M059J (cell line): ENCODE results near the gene CIART. TPM values are rescaled to one million over a fixed set of nuclear protein-coding genes. Genes with fewer than 3 reads are reported as not detected.
"Not testable (repeated sequence)": the region's sequence is repeated elsewhere in the genome, so short reads cannot be mapped to it uniquely, and the experiment has no call there.

Experiments used
- DNase-seq: peaks from one replicate; pipeline ENCODE4 v3.0.0-alpha.2; 2012; ENCODE audit warnings: low read depth
- total RNA-seq: library from RNA; depleted of rRNA; stranded (reverse); fragments of >200 nt; shearing (Covaris generic); gene quantifications from 2 replicates; pipeline ENCODE4 v1.2.3, GENCODE V29; 2014

The CIART gene
- total RNA-seq, 1 experiment from 2014 or later = 11.4 TPM

GRCh38 chr1:150262388-150263320 is 19.7 kb upstream of the CIART start:
- DNase-seq = peak; percentile 16

- DNase-seq = no peak
Observed at GRCh38 chr1:150263549-150263948, 18.8 kb upstream of the CIART start.

- DNase-seq = no peak
Observed at GRCh38 chr1:150267896-150268295, 14.5 kb upstream of the CIART start.

- DNase-seq = peak; percentile 42
Observed at GRCh38 chr1:150268340-150268704, 14.0 kb upstream of the CIART start.

- DNase-seq = peak; percentile 98
Observed at GRCh38 chr1:150268705-150269403, 13.5 kb upstream of the CIART start, which contains the start of gene APH1A. TSS of gene APH1A (minus strand) at chr1:150269016. CDS start at chr1:150268810, 206 bp downstream.

GRCh38 chr1:150269451-150269850 is 12.9 kb upstream of the CIART start:
- DNase-seq = no peak

GRCh38 chr1:150271291-150271959 is 10.9 kb upstream of the CIART start:
- DNase-seq = no peak

GRCh38 chr1:150273311-150273710 is 9.0 kb upstream of the CIART start:
- DNase-seq = no peak

- no peak for DNase-seq
Observed at GRCh38 chr1:150280138-150280707, 2.1 kb upstream of the CIART start.

- DNase-seq = peak; percentile 77
Observed at GRCh38 chr1:150281221-150281757, 1.1 kb upstream of the CIART start.

- no peak for DNase-seq
Observed at GRCh38 chr1:150282558-150282958, 204 bp downstream of the CIART start.

- no peak for DNase-seq
Observed at GRCh38 chr1:150283260-150283659, 906 bp downstream of the CIART start.

- DNase-seq = no peak
Observed at GRCh38 chr1:150288382-150288781, 6.0 kb downstream of the CIART start.

GRCh38 chr1:150288822-150289221 is 6.5 kb downstream of the CIART start:
- DNase-seq = no peak

GRCh38 chr1:150293433-150294253 is 11.3 kb downstream of the CIART start, which contains the start of gene MRPS21:
TSS of gene MRPS21 (plus strand) at chr1:150293861. CDS start at chr1:150294367, 506 bp downstream.
- peak; percentile 96 for DNase-seq

GRCh38 chr1:150295476-150295875 is 13.1 kb downstream of the CIART start:
- peak; percentile 18 for DNase-seq

GRCh38 chr1:150299716-150300115 is 17.4 kb downstream of the CIART start:
- peak; percentile 50 for DNase-seq

- no peak for DNase-seq
Observed at GRCh38 chr1:150302338-150302737, 20.0 kb downstream of the CIART start.

- DNase-seq = no peak
Observed at GRCh38 chr1:150302902-150303301, 20.5 kb downstream of the CIART start.

GRCh38 chr1:150308585-150308984 is 26.2 kb downstream of the CIART start:
- DNase-seq = not testable (repeated sequence)
